ENCODE measurements around the gene YIPF1. TPM values are rescaled to one million over a fixed set of nuclear protein-coding genes. Genes with fewer than 3 reads are reported as not detected.

Gene YIPF1
- total and polyA plus RNA-seq, 2 experiments from 2014 or later = 27.7 to 34.0 TPM

GRCh38 chr1:53929246-53929960 is 39.8 kb upstream of the YIPF1 start:
- Histone ChIP-seq H3K9me3 (ENCODE audit: low read depth) (peaks cover 8% of the 10 kb centered on the region), H4K20me1 (ENCODE audit: insufficient read depth, poor library complexity, severe bottlenecking) (no peaks in the 10 kb centered on the region), H3K27me3 (no peaks in the 10 kb centered on the region), H3K36me3 (replicated peaks; ENCODE audit: insufficient read depth, low read depth) (no peaks in the 10 kb centered on the region), H3K4me1 (ENCODE audit: insufficient read depth) (no peaks in the 10 kb centered on the region), H3K9me2 (replicated peaks; ENCODE audit: insufficient read depth) (no peaks in the 10 kb centered on the region), H3K27ac (peak overlapping the region; percentile 58), H3K4me2 (no peak overlapping the region), H2AFZ (no peak overlapping the region), H3K79me2 (peaks cover 3% of the 10 kb centered on the region), H3K4me3 (no peak overlapping the region)
- no peak for TF ChIP-seq EZH2phosphoT487 (IDR thresholded peaks at IDR 0.05; ENCODE audit: low read depth, severe bottlenecking, unreplicated experiment)
- TF ChIP-seq CTCF (IDR thresholded peaks at IDR 0.05; ENCODE audit: poor library complexity) = no peak
- no peak for TF ChIP-seq EZH2 (IDR thresholded peaks at IDR 0.05; ENCODE audit: borderline replicate concordance)
- 61% methylated on average over 2 of the region's 2 CpGs for WGBS (ENCODE audit: low lambda C conversion rate, missing lambda C conversion rate)
- DNase-seq (ENCODE audit: low spot score) = no peak

GRCh38 chr1:53927376-53927881 is 37.8 kb upstream of the YIPF1 start:
- WGBS (ENCODE audit: low lambda C conversion rate, missing lambda C conversion rate) = 91% methylated on average over 2 of the region's 2 CpGs
- Histone ChIP-seq H4K20me1 (ENCODE audit: insufficient read depth, poor library complexity, severe bottlenecking) (no peaks in the 10 kb centered on the region), H3K4me3 (no peak overlapping the region), H3K36me3 (replicated peaks; ENCODE audit: insufficient read depth, low read depth) (no peaks in the 10 kb centered on the region), H3K27ac (no peak overlapping the region), H3K9me3 (ENCODE audit: low read depth) (no peaks in the 10 kb centered on the region), H3K4me2 (no peak overlapping the region), H3K27me3 (no peaks in the 10 kb centered on the region), H3K9me2 (replicated peaks; ENCODE audit: insufficient read depth) (no peaks in the 10 kb centered on the region), H3K4me1 (ENCODE audit: insufficient read depth) (no peaks in the 10 kb centered on the region), H2AFZ (no peak overlapping the region), H3K79me2 (no peaks in the 10 kb centered on the region)
- no peak for DNase-seq (ENCODE audit: low spot score)
- TF ChIP-seq EZH2phosphoT487 (IDR thresholded peaks at IDR 0.05; ENCODE audit: low read depth, severe bottlenecking, unreplicated experiment) (no peak), EZH2 (IDR thresholded peaks at IDR 0.05; ENCODE audit: borderline replicate concordance) (no peak), CTCF (IDR thresholded peaks at IDR 0.05; ENCODE audit: poor library complexity) (no peak)

- Histone ChIP-seq H3K4me1 (ENCODE audit: insufficient read depth) (peaks cover 3% of the 10 kb centered on the region), H3K9me3 (ENCODE audit: low read depth) (no peaks in the 10 kb centered on the region), H3K4me2 (no peak overlapping the region), H3K36me3 (replicated peaks; ENCODE audit: insufficient read depth, low read depth) (no peaks in the 10 kb centered on the region), H2AFZ (no peak overlapping the region), H3K27ac (peak overlapping the region; percentile 27), H3K27me3 (no peaks in the 10 kb centered on the region), H3K79me2 (no peaks in the 10 kb centered on the region), H3K4me3 (no peak overlapping the region), H4K20me1 (ENCODE audit: insufficient read depth, poor library complexity, severe bottlenecking) (no peaks in the 10 kb centered on the region), H3K9me2 (replicated peaks; ENCODE audit: insufficient read depth) (no peaks in the 10 kb centered on the region)
- WGBS (ENCODE audit: low lambda C conversion rate, missing lambda C conversion rate) = 85% methylated on average over 3 of the region's 3 CpGs
- TF ChIP-seq CTCF (IDR thresholded peaks at IDR 0.05; ENCODE audit: poor library complexity) (no peak), EZH2 (IDR thresholded peaks at IDR 0.05; ENCODE audit: borderline replicate concordance) (no peak), EZH2phosphoT487 (IDR thresholded peaks at IDR 0.05; ENCODE audit: low read depth, severe bottlenecking, unreplicated experiment) (no peak)
- no peak for DNase-seq (ENCODE audit: low spot score)
Observed at GRCh38 chr1:53919675-53920066, 30.1 kb upstream of the YIPF1 start.
